Gastroesophageal sphincter (tissue), 4 donors: ENCODE data around the gene MAP4K4. TPM values are rescaled to one million over a fixed set of nuclear protein-coding genes. Genes with fewer than 3 reads are reported as not detected.

Experiments
- ATAC-seq: fragments of 150-250 bp; one replicate; pipeline ENCODE4 v1.9.1; 2016; ENCODE audit warnings: mild to moderate bottlenecking, moderate library complexity
- H3K27ac ChIP-seq, 4 donors: fragments of 200-600 bp; sonication (generic) in 3 of 4; 1 replicate in 3 of 4; 2 replicates in 1 of 4; pipeline ENCODE4 v1.5.1; 2016 to 2019
- H3K27me3 ChIP-seq: fragments of 200-600 bp; sonication (generic); one replicate; pipeline ENCODE4 v1.5.1; 2019
- H3K36me3 ChIP-seq, 2 donors: fragments of 200-600 bp; sonication (generic); one replicate each; pipeline ENCODE4 v1.5.1; 2019; ENCODE audit warnings: control low read depth in 1 of 2
- H3K4me1 ChIP-seq, 3 donors: fragments of 200-600 bp; sonication (generic); 1 replicate in 2 of 3; 2 replicates in 1 of 3; pipeline ENCODE4 v1.5.1; 2016 to 2019; ENCODE audit warnings: control low read depth in 2 of 3
- H3K4me3 ChIP-seq, 2 donors: fragments of 200-600 bp; sonication (generic); one replicate each; pipeline ENCODE4 v1.5.1; 2019; ENCODE audit warnings: mild to moderate bottlenecking in 1 of 2, moderate library complexity in 1 of 2
- H3K9me3 ChIP-seq, 3 donors: fragments of 200-600 bp; sonication (generic); one replicate each; pipeline ENCODE4 v1.5.1; 2017 to 2019; ENCODE audit warnings: control low read depth in 2 of 3
- EP300 ChIP-seq: sonication (generic); formaldehyde crosslinking; IDR thresholded peaks from one replicate; pipeline ENCODE4 v1.6.1; 2017; ENCODE audit warnings: antibody characterized with exemption, mild to moderate bottlenecking
- POLR2A ChIP-seq, 2 donors: fragments of 450-650 bp; IDR thresholded peaks; one replicate each; pipeline ENCODE4 v1.6.1; 2017; ENCODE audit warnings: antibody characterized with exemption in 2 of 2, mild to moderate bottlenecking in 2 of 2, moderate library complexity in 1 of 2
- POLR2AphosphoS5 ChIP-seq: sonication (generic); formaldehyde crosslinking; IDR thresholded peaks from one replicate; pipeline ENCODE4 v1.6.1; 2017; ENCODE audit warnings: antibody characterized with exemption
- WGBS, 2 donors: methylation state at CpG; one replicate each; pipeline ENCODE4 v1.1.5; 2018; ENCODE audit warnings: low coverage in 1 of 2; 5-methylcytosine and 5-hydroxymethylcytosine counted together
- total RNA-seq, 4 donors: library from RNA; depleted of rRNA; stranded (reverse); fragments of >200 nt; gene quantifications; one replicate each; pipeline ENCODE4 v1.1.0, GENCODE V29; 2016
- TF ChIP-seq, protein P1 (sequence below), 4 experiments: fragments of 200-600 bp in 2 of 4; fragments of 450-650 bp in 2 of 4; sonication (generic) in 1 of 4; IDR thresholded peaks; one replicate each; pipeline ENCODE4 v1.5.1; 2017 to 2019; ENCODE audit warnings: antibody characterized with exemption in 4 of 4, mild to moderate bottlenecking in 2 of 4, moderate library complexity in 2 of 4

The MAP4K4 gene
- total RNA-seq, 4 donors from 2014 or later, result 35.8 to 59.5 (median 48.9) TPM

DNA sequence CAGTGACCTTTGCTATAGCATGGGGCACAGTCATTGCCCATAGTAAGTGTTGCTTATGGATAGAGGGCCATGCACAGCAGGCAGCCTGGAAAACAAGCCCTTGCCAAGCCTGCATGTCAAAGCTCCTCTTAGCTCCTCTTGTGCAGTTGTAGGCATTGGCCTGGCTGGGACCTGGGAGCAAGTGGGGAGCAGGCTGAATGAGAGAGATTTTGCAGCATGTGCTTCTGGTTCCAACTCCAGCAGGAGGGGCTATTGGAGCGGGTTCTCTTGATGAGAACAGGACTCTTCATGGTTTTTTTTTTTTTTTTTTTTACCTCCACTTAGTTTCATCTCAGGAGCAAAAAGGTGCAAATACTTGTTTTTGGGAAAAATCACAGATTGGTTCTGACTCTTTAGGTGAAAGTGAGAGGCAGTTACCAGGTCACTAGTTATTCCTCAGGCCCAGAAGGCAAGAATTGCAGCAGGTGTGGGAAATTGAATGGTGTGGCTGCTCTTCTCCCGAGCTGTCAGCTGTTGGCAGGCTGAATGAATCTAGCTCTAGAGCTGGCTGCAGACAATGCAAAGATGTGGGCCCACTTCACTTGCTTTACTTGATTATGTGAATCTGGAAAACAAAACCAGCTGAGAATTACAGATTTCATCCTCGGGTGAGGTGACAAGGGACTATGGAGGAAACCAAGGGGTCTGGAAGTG is 95.9 kb downstream of the MAP4K4 start:
- TF ChIP-seq, protein P1, sequence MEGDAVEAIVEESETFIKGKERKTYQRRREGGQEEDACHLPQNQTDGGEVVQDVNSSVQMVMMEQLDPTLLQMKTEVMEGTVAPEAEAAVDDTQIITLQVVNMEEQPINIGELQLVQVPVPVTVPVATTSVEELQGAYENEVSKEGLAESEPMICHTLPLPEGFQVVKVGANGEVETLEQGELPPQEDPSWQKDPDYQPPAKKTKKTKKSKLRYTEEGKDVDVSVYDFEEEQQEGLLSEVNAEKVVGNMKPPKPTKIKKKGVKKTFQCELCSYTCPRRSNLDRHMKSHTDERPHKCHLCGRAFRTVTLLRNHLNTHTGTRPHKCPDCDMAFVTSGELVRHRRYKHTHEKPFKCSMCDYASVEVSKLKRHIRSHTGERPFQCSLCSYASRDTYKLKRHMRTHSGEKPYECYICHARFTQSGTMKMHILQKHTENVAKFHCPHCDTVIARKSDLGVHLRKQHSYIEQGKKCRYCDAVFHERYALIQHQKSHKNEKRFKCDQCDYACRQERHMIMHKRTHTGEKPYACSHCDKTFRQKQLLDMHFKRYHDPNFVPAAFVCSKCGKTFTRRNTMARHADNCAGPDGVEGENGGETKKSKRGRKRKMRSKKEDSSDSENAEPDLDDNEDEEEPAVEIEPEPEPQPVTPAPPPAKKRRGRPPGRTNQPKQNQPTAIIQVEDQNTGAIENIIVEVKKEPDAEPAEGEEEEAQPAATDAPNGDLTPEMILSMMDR (IDR thresholded peaks at IDR 0.05), result peak in 1 of 4 experiments; percentile 39
- no peak for TF ChIP-seq EP300
- H3K27ac ChIP-seq, result peak overlapping the region in 1 of 4 donors; percentile 11
- no peaks in the 10 kb centered on the region for H3K27me3 ChIP-seq
- no peak overlapping the region for H3K4me3 ChIP-seq
- peaks cover 0 to 68% (median 0%) of the 10 kb centered on the region in 3 donors for H3K4me1 ChIP-seq
- ATAC-seq, result no peak
- H3K36me3 ChIP-seq, result no peaks in the 10 kb centered on the region
- 23 to 39% methylated on average over 3 of the region's 3 CpGs for WGBS, 2 donors
- no peaks in the 10 kb centered on the region for H3K9me3 ChIP-seq

DNA sequence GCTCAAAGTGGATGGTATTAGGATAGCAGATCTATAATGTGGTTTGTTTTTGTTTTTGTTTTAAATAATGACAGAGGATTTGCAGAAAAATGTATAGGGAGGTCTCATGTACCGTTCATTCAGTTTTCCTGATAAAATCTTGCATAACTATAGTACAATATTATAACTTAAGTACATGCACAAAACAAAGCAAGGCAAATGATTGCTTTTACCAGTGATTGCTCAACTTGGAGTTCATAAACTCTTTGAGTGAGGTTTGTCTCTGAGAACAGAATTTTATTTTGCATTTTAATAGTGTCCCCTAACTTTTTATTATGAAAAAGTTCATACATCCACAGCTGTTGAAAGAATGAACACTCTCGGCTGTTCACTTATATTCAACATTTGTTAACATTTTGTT is 96.6 kb downstream of the MAP4K4 start:
- Histone ChIP-seq H3K27me3 (no peaks in the 10 kb centered on the region), H3K27ac (no peak overlapping the region), H3K9me3 (no peaks in the 10 kb centered on the region), H3K36me3 (no peaks in the 10 kb centered on the region), H3K4me3 (no peak overlapping the region), H3K4me1 (peaks cover 0 to 60% (median 0%) of the 10 kb centered on the region in 3 donors)
- no peak for ATAC-seq
- TF ChIP-seq POLR2AphosphoS5, result no peak
- TF ChIP-seq EP300, result no peak
- TF ChIP-seq, protein P1 (IDR thresholded peaks at IDR 0.05), result no peak
- no peak for TF ChIP-seq POLR2A (IDR thresholded peaks at IDR 0.05)
- 67% methylated on average over 2 of the region's 2 CpGs for WGBS, 2 donors

DNA sequence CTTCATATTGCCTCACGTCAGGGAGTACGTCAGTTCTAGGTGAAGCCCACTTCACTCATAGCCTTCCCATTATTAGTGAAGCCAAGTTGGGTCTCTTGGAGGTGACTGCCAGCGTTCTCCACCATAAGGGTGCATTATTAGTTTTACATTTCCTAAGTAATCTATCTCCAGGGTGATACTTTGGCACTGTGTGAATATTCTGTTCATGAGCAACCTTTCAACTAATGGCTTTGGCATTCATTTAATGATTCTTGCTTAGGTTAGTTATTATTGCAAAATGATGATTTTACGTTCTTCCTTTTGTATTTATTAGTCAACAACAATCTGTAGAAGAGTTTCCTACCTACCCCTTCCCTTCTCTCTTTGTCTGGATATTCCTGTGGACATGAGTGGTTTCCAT is 97.5 kb downstream of the MAP4K4 start:
- no peak for TF ChIP-seq EP300
- no peak for TF ChIP-seq POLR2AphosphoS5
- TF ChIP-seq, protein P1 (IDR thresholded peaks at IDR 0.05), result no peak
- TF ChIP-seq POLR2A (IDR thresholded peaks at IDR 0.05), result no peak
- 91 to 95% methylated on average over 4 of the region's 4 CpGs for WGBS, 2 donors
- peaks cover 0 to 56% (median 0%) of the 10 kb centered on the region in 3 donors for H3K4me1 ChIP-seq
- no peaks in the 10 kb centered on the region for H3K9me3 ChIP-seq
- no peak overlapping the region for H3K4me3 ChIP-seq
- H3K27me3 ChIP-seq, result no peaks in the 10 kb centered on the region
- no peak overlapping the region for H3K27ac ChIP-seq
- H3K36me3 ChIP-seq, result no peaks in the 10 kb centered on the region
- ATAC-seq, result no peak

DNA sequence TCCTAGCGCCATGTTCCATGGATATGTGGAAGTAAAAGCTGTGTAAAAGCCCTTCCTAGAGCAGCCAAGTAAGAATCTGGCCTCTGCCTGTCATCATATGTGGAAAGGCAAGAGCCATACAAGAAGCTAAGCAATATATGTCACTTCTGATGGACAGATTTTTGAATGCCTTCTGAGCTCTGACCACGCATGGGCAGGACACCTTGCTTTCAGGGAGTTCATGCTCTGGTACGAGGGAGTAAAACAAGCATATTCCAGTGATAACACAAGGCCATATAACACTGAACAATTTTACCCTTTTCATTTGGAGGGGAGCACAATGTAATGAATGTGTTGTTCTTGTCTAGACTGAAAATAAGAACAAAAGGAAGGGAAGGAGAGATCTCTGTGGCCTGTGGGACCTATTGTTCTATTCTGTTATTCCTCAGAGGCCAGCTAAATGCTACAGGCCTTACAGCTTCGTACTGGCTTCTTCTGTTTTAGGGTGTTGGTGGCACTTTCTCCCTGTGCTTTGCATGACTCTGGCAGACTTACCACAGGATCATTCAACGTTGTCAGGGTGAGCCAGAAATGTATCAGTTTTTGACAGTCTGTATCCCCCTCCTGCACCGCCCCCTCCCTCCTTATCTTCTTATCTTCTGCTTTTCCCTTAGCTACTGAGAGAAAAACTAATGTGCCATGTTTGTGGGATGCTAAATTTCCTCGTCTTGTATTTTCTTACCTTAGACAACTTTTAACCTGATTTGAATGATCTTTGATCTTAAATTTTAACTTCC is 99.5 kb downstream of the MAP4K4 start:
- no peak for ATAC-seq
- no peak overlapping the region for H3K27ac ChIP-seq
- H3K27me3 ChIP-seq, result no peaks in the 10 kb centered on the region
- WGBS, 2 donors, result 84 to 100% methylated on average over 4 to 7 of the region's 7 CpGs
- no peaks in the 10 kb centered on the region for H3K9me3 ChIP-seq
- H3K4me1 ChIP-seq, result peaks cover 0 to 43% (median 0%) of the 10 kb centered on the region in 3 donors
- H3K36me3 ChIP-seq, result no peaks in the 10 kb centered on the region
- H3K4me3 ChIP-seq, result no peak overlapping the region
- no peak for TF ChIP-seq POLR2A (IDR thresholded peaks at IDR 0.05)

DNA sequence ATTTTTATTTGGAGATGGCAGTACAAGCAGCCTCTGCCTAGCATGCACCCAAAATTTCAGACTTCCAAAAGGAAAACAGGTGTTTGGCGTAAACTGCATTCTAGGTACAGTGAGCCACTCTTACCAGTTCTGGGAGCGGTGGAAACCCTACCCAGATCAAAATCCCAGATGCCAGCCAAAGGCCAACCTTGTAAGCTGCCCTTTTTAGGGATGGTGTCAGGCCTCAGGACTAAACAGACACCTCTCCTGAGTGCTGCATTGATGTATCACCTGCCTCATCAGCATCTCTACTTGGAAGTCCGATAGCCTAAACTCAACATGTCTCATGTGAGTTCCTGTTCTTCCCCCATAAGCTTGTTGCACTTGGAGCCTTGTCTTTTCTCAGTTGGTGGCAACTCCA is 104.0 kb downstream of the MAP4K4 start:
- no peaks in the 10 kb centered on the region for H3K36me3 ChIP-seq
- no peak overlapping the region for H3K4me3 ChIP-seq
- no peaks in the 10 kb centered on the region for H3K27me3 ChIP-seq
- peaks cover 0 to 40% (median 6%) of the 10 kb centered on the region in 3 donors for H3K4me1 ChIP-seq
- ATAC-seq, result no peak
- H3K9me3 ChIP-seq, result no peaks in the 10 kb centered on the region
- TF ChIP-seq EP300 (no peak), POLR2A (IDR thresholded peaks at IDR 0.05) (no peak), POLR2AphosphoS5 (no peak)
- TF ChIP-seq, protein P1 (IDR thresholded peaks at IDR 0.05), result no peak
- H3K27ac ChIP-seq, result no peak overlapping the region
- whole genome bisulfite sequencing, 2 donors, result 71 to 100% methylated on average over 1 to 2 of the region's 3 CpGs
